B cell (primary cell): ENCODE data around the gene WDR70. TPM values are rescaled to one million over a fixed set of nuclear protein-coding genes. Genes with fewer than 3 reads are reported as not detected.

Experiments
- ATAC-seq: fragments of 200-7000 bp; cut with Tn5 transposase; one replicate; pipeline ENCODE4 v1.10.0; 2021; ENCODE audit warnings: low read depth, mild to moderate bottlenecking, moderate number of reproducible peaks, moderate library complexity
- CTCF ChIA-PET: fragments of 350-600 bp; sonication (Branson Sonifier 250); formaldehyde crosslinking; loops from one replicate; lab custom pipeline; 2021; ENCODE audit warnings: antibody characterized with exemption, inconsistent platforms; lab: Charles Lee
- POLR2A ChIA-PET: fragments of 350-600 bp; sonication (Branson Sonifier 250); formaldehyde crosslinking; loops from one replicate; lab custom pipeline; 2021; ENCODE audit warnings: antibody characterized with exemption; lab: Charles Lee
- DNase-seq: peaks from one replicate; pipeline ENCODE4 v3.0.0; 2013
- H2AFZ ChIP-seq: 2 replicates; pipeline ENCODE4 v1.6.1; 2012; ENCODE audit warnings: mild to moderate bottlenecking, low read depth, low read length; ENCODE audit not compliant: insufficient read depth, poor library complexity, severe bottlenecking
- H3K27ac ChIP-seq, 2 donors: 1 replicate in 1 of 2; 2 replicates in 1 of 2; pipeline ENCODE4 v1.5.1; 2012 to 2013; ENCODE audit warnings: low read length in 2 of 2, mild to moderate bottlenecking in 2 of 2, moderate library complexity in 1 of 2
- H3K27me3 ChIP-seq, 4 experiments: fragments of 200-600 bp in 1 of 4; sonication (generic) in 1 of 4; replicated peaks in 1 of 4; 1 replicate in 2 of 4; 2 replicates in 2 of 4; pipeline versions ENCODE4 v1.6.1 to v1.7.0; 2013 to 2016; ENCODE audit warnings: low read length in 3 of 4, mild to moderate bottlenecking in 2 of 4, mixed read lengths in 1 of 4, moderate library complexity in 1 of 4; ENCODE audit not compliant: insufficient read depth in 4 of 4, control insufficient read depth in 3 of 4; ENCODE audit errors: control extremely low read depth in 1 of 4
- H3K36me3 ChIP-seq, 2 experiments: replicated peaks in 1 of 2; 1 replicate in 1 of 2; 2 replicates in 1 of 2; pipeline versions ENCODE4 v1.6.1 to v1.7.1; 2013; ENCODE audit warnings: low read length in 1 of 2; ENCODE audit not compliant: insufficient read depth in 2 of 2, control insufficient read depth in 1 of 2; ENCODE audit errors: control extremely low read depth in 1 of 2, extremely low read depth in 1 of 2
- H3K4me1 ChIP-seq, 2 donors: fragments of 200-600 bp in 1 of 2; sonication (generic) in 1 of 2; 1 replicate in 1 of 2; 2 replicates in 1 of 2; pipeline versions ENCODE4 v1.5.1 to v1.6.1; 2013 to 2017; ENCODE audit warnings: low read length in 2 of 2; ENCODE audit not compliant: control insufficient read depth in 2 of 2, insufficient read depth in 2 of 2
- H3K4me2 ChIP-seq: replicated peaks from 2 replicates; pipeline ENCODE3; 2012; ENCODE audit warnings: mild to moderate bottlenecking, low read depth, low read length; ENCODE audit not compliant: poor library complexity, severe bottlenecking
- H3K4me3 ChIP-seq, 5 experiments: fragments of 200-600 bp in 1 of 5; sonication (generic) in 1 of 5; 1 replicate in 3 of 5; 2 replicates in 2 of 5; pipeline versions ENCODE4 v1.5.1 to v1.7.0; 2011 to 2016; ENCODE audit warnings: low read length in 4 of 5, mild to moderate bottlenecking in 4 of 5, low read depth in 2 of 5, control low read depth in 1 of 5, moderate library complexity in 1 of 5; ENCODE audit not compliant: insufficient read depth in 1 of 5; ENCODE audit errors: control extremely low read depth in 1 of 5, extremely low read depth in 1 of 5
- H3K79me2 ChIP-seq: fragments of 200-600 bp; sonication (generic); one replicate; pipeline ENCODE4 v1.6.0; 2016; ENCODE audit warnings: low read length; ENCODE audit not compliant: control insufficient read depth, insufficient read depth
- H3K9ac ChIP-seq: fragments of 200-600 bp; sonication (generic); 2 replicates; pipeline ENCODE4 v1.6.1; 2017; ENCODE audit warnings: mild to moderate bottlenecking, low read length, moderate library complexity
- H3K9me3 ChIP-seq, 3 donors: one replicate each; pipeline versions ENCODE4 v1.6.1 to v1.7.1; 2013; ENCODE audit warnings: low read length in 2 of 3; ENCODE audit not compliant: control insufficient read depth in 2 of 3, insufficient read depth in 1 of 3; ENCODE audit errors: control extremely low read depth in 1 of 3
- H4K20me1 ChIP-seq: 2 replicates; pipeline ENCODE4 v1.6.0; 2012; ENCODE audit warnings: mild to moderate bottlenecking, low read length; ENCODE audit not compliant: insufficient read depth, control insufficient read depth, poor library complexity, severe bottlenecking
- H3K27ac Mint-ChIP-seq: one replicate; pipeline ENCODE4 v1.8.0; 2021; ENCODE audit warnings: mixed read lengths
- H3K27me3 Mint-ChIP-seq: one replicate; pipeline ENCODE4 v1.8.0; 2021; ENCODE audit warnings: mixed read lengths
- H3K4me1 Mint-ChIP-seq: one replicate; pipeline ENCODE4 v1.8.0; 2021; ENCODE audit warnings: mixed read lengths
- H3K4me3 Mint-ChIP-seq: one replicate; pipeline ENCODE4 v1.8.0; 2021; ENCODE audit warnings: mixed read lengths
- H3K9me3 Mint-ChIP-seq: one replicate; pipeline ENCODE4 v1.8.0; 2022; ENCODE audit warnings: mixed read lengths; ENCODE audit not compliant: insufficient read depth
- CTCF ChIP-seq: fragments of 200-600 bp; IDR thresholded peaks from one replicate; pipeline ENCODE4 v1.8.0; 2022; ENCODE audit warnings: antibody characterized with exemption, mild to moderate bottlenecking
- EZH2 ChIP-seq: IDR thresholded peaks from 2 replicates; pipeline ENCODE4 v1.6.1; 2012; ENCODE audit warnings: borderline replicate concordance, low read depth, mild to moderate bottlenecking, moderate library complexity, low read length; ENCODE audit not compliant: insufficient read depth, poor library complexity, severe bottlenecking
- WGBS: methylation state at CpG from one replicate; pipeline ENCODE4 v1.1.5; 2013; ENCODE audit warnings: missing lambda C conversion rate; ENCODE audit not compliant: insufficient coverage; 5-methylcytosine and 5-hydroxymethylcytosine counted together
- intact Hi-C: fragments of 100-400 bp; cut with micrococcal nuclease; formaldehyde crosslinking; loops from one replicate; pipeline ENCODE4 v1.10.0; 2022
- polyA plus RNA-seq: library from polyadenylated mRNA; depleted of rRNA; stranded (reverse); fragments of >200 nt; gene quantifications from 2 replicates; pipeline ENCODE4 v1.2.3, GENCODE V29; 2012
- total RNA-seq, 2 donors: library from RNA; stranded (reverse); fragments of 120-200 nt in 1 of 2; gene quantifications; 1 replicate in 1 of 2; 2 replicates in 1 of 2; pipeline versions ENCODE4 v1.2.3 to v1.2.4, GENCODE V29; 2013 to 2022

Gene WDR70
- total and polyA plus RNA-seq, 2 donors (not counting 1 experiment from before 2014, with no cell fraction given): 12.8 to 46.8 TPM

DNA sequence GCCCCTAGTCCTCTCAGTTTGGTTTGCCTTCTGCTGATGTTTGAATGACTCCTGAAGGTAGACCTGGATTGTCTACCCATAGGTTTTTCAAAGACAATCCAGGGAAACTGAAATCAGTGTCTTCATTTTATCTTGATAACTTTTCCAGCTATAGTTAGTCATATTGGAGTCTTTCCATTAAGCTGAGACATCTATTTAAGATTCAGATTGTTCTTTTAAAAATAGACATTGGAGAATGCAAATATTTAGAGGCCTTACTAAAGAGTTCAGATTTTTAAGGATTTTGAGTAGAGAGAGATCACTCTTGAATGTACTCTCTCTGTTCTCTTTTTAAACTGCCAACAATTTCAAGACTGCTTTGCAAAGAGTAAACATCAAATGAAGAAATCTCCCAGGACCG, 391.7 kb downstream of the WDR70 start:
- Mint-ChIP-seq H3K27me3 (peaks cover 2% of the 10 kb centered on the region), H3K4me3 (no peak overlapping the region), H3K9me3 (peaks cover 9% of the 10 kb centered on the region), H3K4me1 (no peaks in the 10 kb centered on the region), H3K27ac (no peak overlapping the region)
- ATAC-seq: no peak
- intact Hi-C loops: no loop called here
- H3K79me2 ChIP-seq: no peaks in the 10 kb centered on the region
- no peaks in the 10 kb centered on the region for H3K27me3 ChIP-seq
- H3K4me3 ChIP-seq: no peak overlapping the region
- no peaks in the 10 kb centered on the region for H3K36me3 ChIP-seq
- H4K20me1 ChIP-seq: no peaks in the 10 kb centered on the region
- H2AFZ ChIP-seq: no peak overlapping the region
- H3K4me2 ChIP-seq: no peak overlapping the region
- peaks cover 2 to 14% (median 9%) of the 10 kb centered on the region in 3 donors for H3K9me3 ChIP-seq
- DNase-seq: no peak
- ChIA-PET CTCF (interaction anchor here (0.6 kb wide), 1 partner anchor 13 kb away, joined by 3 read pairs; no protein-coding TSS in a partner anchor), POLR2A (no interaction called here)
- no peaks in the 10 kb centered on the region for H3K4me1 ChIP-seq
- H3K27ac ChIP-seq: no peak overlapping the region
- WGBS: 33% methylated on average over 1 of the region's 1 CpG
- TF ChIP-seq EZH2 (no peak), CTCF (no peak)
- no peak overlapping the region for H3K9ac ChIP-seq

DNA sequence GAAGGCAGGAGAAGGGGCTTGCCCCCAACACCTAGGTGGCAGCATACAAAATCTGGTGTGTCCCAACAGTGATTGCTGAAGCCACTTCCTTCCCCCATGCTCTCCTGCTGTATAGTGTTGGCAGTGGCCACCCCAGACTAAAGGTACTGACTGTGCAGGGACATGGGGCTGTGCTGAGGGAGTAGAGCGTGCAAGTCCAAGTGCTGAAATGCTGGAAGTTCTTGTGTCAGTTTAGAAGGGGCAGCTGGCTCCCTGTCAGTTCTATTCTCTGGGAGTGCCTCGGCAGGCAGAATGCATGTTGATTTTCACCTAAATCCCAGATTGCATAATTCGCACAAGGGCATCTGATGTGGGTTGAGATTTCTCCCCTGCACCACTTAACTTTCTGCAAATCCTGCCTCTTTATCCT, 392.1 kb downstream of the WDR70 start:
- Mint-ChIP-seq H3K27ac (no peak overlapping the region), H3K4me3 (no peak overlapping the region), H3K9me3 (peaks cover 9% of the 10 kb centered on the region), H3K27me3 (peaks cover 2% of the 10 kb centered on the region), H3K4me1 (no peaks in the 10 kb centered on the region)
- DNase-seq (no peak), ATAC-seq (no peak)
- H3K36me3 ChIP-seq: no peaks in the 10 kb centered on the region
- no peak for TF ChIP-seq EZH2
- no peak for TF ChIP-seq CTCF
- no peak overlapping the region for H3K4me2 ChIP-seq
- H4K20me1 ChIP-seq: no peaks in the 10 kb centered on the region
- H3K27me3 ChIP-seq: no peaks in the 10 kb centered on the region
- CTCF ChIA-PET: interaction anchor here (0.6 kb wide), 1 partner anchor 14 kb away, joined by 3 read pairs; no protein-coding TSS in a partner anchor
- H3K9me3 ChIP-seq: peaks cover 2 to 14% (median 9%) of the 10 kb centered on the region in 3 donors
- no peak overlapping the region for H3K4me3 ChIP-seq
- 85% methylated on average over 2 of the region's 3 CpGs for WGBS
- H3K9ac ChIP-seq: no peak overlapping the region
- H3K79me2 ChIP-seq: no peaks in the 10 kb centered on the region
- no peak overlapping the region for H3K27ac ChIP-seq
- no peak overlapping the region for H2AFZ ChIP-seq
- no peaks in the 10 kb centered on the region for H3K4me1 ChIP-seq
- POLR2A ChIA-PET: no interaction called here
- intact Hi-C loops: no loop called here
